Measurements from ENCODE around the gene FRMD4A. TPM values are rescaled to one million over a fixed set of nuclear protein-coding genes. Genes with fewer than 3 reads are reported as not detected.

The FRMD4A gene
- total RNA-seq, 2 donors from 2014 or later = 8.6 to 10.2 TPM

GRCh38 chr10:13909516-13910258 is 421.0 kb downstream of the FRMD4A start:
- DNase-seq = no peak
- H3K27ac ChIP-seq = no peak overlapping the region
- no peaks in the 10 kb centered on the region for H3K4me1 ChIP-seq
- intact Hi-C loops (cut with DNase I) = no loop called here
- no peak overlapping the region for H3K9ac ChIP-seq (ENCODE audit: low read depth in 2 of 2, low read length in 2 of 2)
- no peaks in the 10 kb centered on the region for H3K27me3 ChIP-seq
- H3K9me3 ChIP-seq = no peaks in the 10 kb centered on the region
- no peak overlapping the region for H3K4me3 ChIP-seq
- no peak for TF ChIP-seq CTCF (IDR thresholded peaks at IDR 0.05)
- no peaks in the 10 kb centered on the region for H3K36me3 ChIP-seq

- intact Hi-C loops (cut with DNase I) = no loop called here
- Histone ChIP-seq H3K27me3 (no peaks in the 10 kb centered on the region), H3K9ac (ENCODE audit: low read depth in 2 of 2, low read length in 2 of 2) (no peak overlapping the region), H3K4me1 (no peaks in the 10 kb centered on the region), H3K4me3 (no peak overlapping the region), H3K27ac (no peak overlapping the region), H3K9me3 (no peaks in the 10 kb centered on the region), H3K36me3 (no peaks in the 10 kb centered on the region)
- DNase-seq = no peak
- no peak for TF ChIP-seq CTCF (IDR thresholded peaks at IDR 0.05)
Measured at GRCh38 chr10:13908475-13908874, 422.2 kb downstream of the FRMD4A start.

GRCh38 chr10:13907570-13907969 is 423.2 kb downstream of the FRMD4A start:
- Histone ChIP-seq H3K36me3 (no peaks in the 10 kb centered on the region), H3K9ac (ENCODE audit: low read depth in 2 of 2, low read length in 2 of 2) (no peak overlapping the region), H3K4me3 (no peak overlapping the region), H3K9me3 (no peaks in the 10 kb centered on the region), H3K27me3 (no peaks in the 10 kb centered on the region), H3K27ac (no peak overlapping the region), H3K4me1 (no peaks in the 10 kb centered on the region)
- DNase-seq = no peak
- intact Hi-C loops (cut with DNase I) = no loop called here
- no peak for TF ChIP-seq CTCF (IDR thresholded peaks at IDR 0.05)

GRCh38 chr10:13905281-13905680 is 425.4 kb downstream of the FRMD4A start:
- TF ChIP-seq CTCF (IDR thresholded peaks at IDR 0.05) = no peak
- intact Hi-C loops (cut with DNase I) = no loop called here
- Histone ChIP-seq H3K9me3 (no peaks in the 10 kb centered on the region), H3K27ac (no peak overlapping the region), H3K4me1 (no peaks in the 10 kb centered on the region), H3K36me3 (no peaks in the 10 kb centered on the region), H3K9ac (ENCODE audit: low read depth in 2 of 2, low read length in 2 of 2) (no peak overlapping the region), H3K4me3 (no peak overlapping the region), H3K27me3 (no peaks in the 10 kb centered on the region)
- DNase-seq = no peak

- no peak overlapping the region for H3K27ac ChIP-seq
- no peaks in the 10 kb centered on the region for H3K27me3 ChIP-seq
- H3K4me3 ChIP-seq = no peak overlapping the region
- DNase-seq = no peak
- H3K4me1 ChIP-seq = no peaks in the 10 kb centered on the region
- no peak for TF ChIP-seq CTCF (IDR thresholded peaks at IDR 0.05)
- intact Hi-C loops (cut with DNase I) = no loop called here
- H3K9me3 ChIP-seq = no peaks in the 10 kb centered on the region
- no peaks in the 10 kb centered on the region for H3K36me3 ChIP-seq
- no peak overlapping the region for H3K9ac ChIP-seq (ENCODE audit: low read depth in 2 of 2, low read length in 2 of 2)
Measured at GRCh38 chr10:13904064-13904463, 426.7 kb downstream of the FRMD4A start.
